Ovary (tissue), 9 donors: ENCODE data around the gene CCS. TPM values are rescaled to one million over a fixed set of nuclear protein-coding genes. Genes with fewer than 3 reads are reported as not detected.
"Not testable (repeated sequence)": the region's sequence is repeated elsewhere in the genome, so short reads cannot be mapped to it uniquely, and the experiment has no call there.

ENCODE experiments used
- DNase-seq, 5 donors: peaks; one replicate each; pipeline ENCODE4 v3.0.0-alpha.2; 2019 to 2020
- H3K27ac ChIP-seq, 2 donors: fragments of 200-600 bp; one replicate each; pipeline versions ENCODE4 v1.5.1 to v1.8.0; 2019 to 2022
- H3K27me3 ChIP-seq: fragments of 200-600 bp; one replicate; pipeline ENCODE4 v1.8.0; 2022
- H3K36me3 ChIP-seq: fragments of 200-600 bp; sonication (generic); one replicate; pipeline ENCODE4 v1.5.1; 2019
- H3K4me1 ChIP-seq: one replicate; pipeline ENCODE4 v1.8.1; 2013; ENCODE audit warnings: mild to moderate bottlenecking, moderate library complexity; ENCODE audit not compliant: insufficient read depth
- H3K4me3 ChIP-seq: fragments of 200-600 bp; sonication (generic); one replicate; pipeline ENCODE4 v1.5.1; 2017
- H3K9me3 ChIP-seq, 2 donors: fragments of 200-600 bp in 1 of 2; sonication (generic) in 1 of 2; one replicate each; pipeline versions ENCODE4 v1.5.1 to v1.8.1; 2013 to 2019; ENCODE audit warnings: mild to moderate bottlenecking in 1 of 2, moderate library complexity in 1 of 2
- EP300 ChIP-seq: sonication (generic); formaldehyde crosslinking; IDR thresholded peaks from one replicate; pipeline ENCODE4 v1.6.1; 2017; ENCODE audit warnings: antibody characterized with exemption
- POLR2A ChIP-seq: fragments of 450-650 bp; IDR thresholded peaks from one replicate; pipeline ENCODE4 v1.6.1; 2017; ENCODE audit warnings: antibody characterized with exemption, mild to moderate bottlenecking, moderate library complexity
- WGBS, 3 donors: extraction: QIAGEN DNeasy Blood & Tissue Kit in 1 of 3; methylation state at CpG; one replicate each; pipeline versions ENCODE4 v1.1.5 to v1.1.7; 2013 to 2017; 5-methylcytosine and 5-hydroxymethylcytosine counted together
- intact Hi-C, 4 donors: fragments of 100-400 bp; cut with DNase I; formaldehyde crosslinking; loops; one replicate each; pipeline versions ENCODE4 v1.11.0 to v1.15.1; 2022 to 2023
- polyA plus RNA-seq, 2 donors: library from polyadenylated mRNA; stranded (reverse); fragments of 200-250 nt in 1 of 2; fragments of 350-450 nt in 1 of 2; fragmentation: Illumina TruSeq in 1 of 2; extraction: RNeasy Lipid Tissue Mini Kit (QIAGEN cat#74804) in 1 of 2; gene quantifications; one replicate each; pipeline ENCODE4 v1.2.3, GENCODE V29; 2013 to 2014
- total RNA-seq, 7 donors: library from RNA; depleted of rRNA in 2 of 7; stranded (reverse); fragments of >200 nt in 2 of 7; fragmentation: NEBNext Ultra II Directional in 3 of 7; extraction: Animal tissue kit (Norgen Biotek cat#: 25700) in 3 of 7; gene quantifications; one replicate each; pipeline versions ENCODE4 v1.1.0 to v1.2.4, GENCODE V29; 2016 to 2023
- TF ChIP-seq, protein P1 (sequence below), 3 donors: fragments of 450-650 bp in 2 of 3; fragments of 200-600 bp in 1 of 3; IDR thresholded peaks; one replicate each; pipeline versions ENCODE4 v1.5.1 to v1.8.0; 2016 to 2022; ENCODE audit warnings: antibody characterized with exemption in 3 of 3, mild to moderate bottlenecking in 1 of 3
- donor health status: DM: no; HTN: no; CAD: no; lungs with moderate emphysema.
- donor health status: DM: no; HTN: no; CAD: no.
- donor health status: Bipolar disorder and iron deficiency.
- donor health status: DM: yes; HTN: yes; CAD: no.
- donor health status: DM: no; HTN: no; CAD: no.
- donor health status: DM: yes; HTN: yes; CAD: no.

Gene CCS
- total and polyA plus RNA-seq, 9 donors: 15.7 to 55.0 (median 49.1) TPM

DNA sequence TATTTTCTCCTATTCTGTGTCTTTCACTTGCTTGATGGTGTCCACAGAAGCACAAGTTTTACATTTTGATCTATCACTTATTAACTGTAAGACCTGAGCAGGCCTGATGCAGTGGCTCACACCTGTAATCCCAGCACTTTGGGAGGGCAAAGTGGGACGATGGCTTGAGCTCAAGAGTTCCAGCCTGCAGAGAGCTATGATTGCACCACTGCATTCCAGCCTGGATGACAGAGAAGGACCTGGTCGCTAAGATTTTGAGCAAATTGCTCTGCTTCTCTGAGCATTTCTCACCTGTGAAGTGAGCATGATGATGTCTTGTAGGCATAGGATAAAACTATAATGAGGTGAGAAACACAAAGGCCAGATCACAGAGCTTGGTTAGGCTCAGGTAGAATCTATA, 6.8 kb upstream of the CCS start:
- intact Hi-C loops: no loop called here
- Histone ChIP-seq H3K4me3 (no peak overlapping the region), H3K4me1 (no peaks in the 10 kb centered on the region), H3K27me3 (no peaks in the 10 kb centered on the region), H3K36me3 (no peaks in the 10 kb centered on the region), H3K27ac (no peak overlapping the region), H3K9me3 (no peaks in the 10 kb centered on the region)
- DNase-seq: no peak
- 51 to 60% (median 58%) methylated on average over 2 of the region's 2 CpGs for WGBS, 3 donors
- TF ChIP-seq POLR2A (no peak), EP300 (no peak)
- TF ChIP-seq, protein P1, sequence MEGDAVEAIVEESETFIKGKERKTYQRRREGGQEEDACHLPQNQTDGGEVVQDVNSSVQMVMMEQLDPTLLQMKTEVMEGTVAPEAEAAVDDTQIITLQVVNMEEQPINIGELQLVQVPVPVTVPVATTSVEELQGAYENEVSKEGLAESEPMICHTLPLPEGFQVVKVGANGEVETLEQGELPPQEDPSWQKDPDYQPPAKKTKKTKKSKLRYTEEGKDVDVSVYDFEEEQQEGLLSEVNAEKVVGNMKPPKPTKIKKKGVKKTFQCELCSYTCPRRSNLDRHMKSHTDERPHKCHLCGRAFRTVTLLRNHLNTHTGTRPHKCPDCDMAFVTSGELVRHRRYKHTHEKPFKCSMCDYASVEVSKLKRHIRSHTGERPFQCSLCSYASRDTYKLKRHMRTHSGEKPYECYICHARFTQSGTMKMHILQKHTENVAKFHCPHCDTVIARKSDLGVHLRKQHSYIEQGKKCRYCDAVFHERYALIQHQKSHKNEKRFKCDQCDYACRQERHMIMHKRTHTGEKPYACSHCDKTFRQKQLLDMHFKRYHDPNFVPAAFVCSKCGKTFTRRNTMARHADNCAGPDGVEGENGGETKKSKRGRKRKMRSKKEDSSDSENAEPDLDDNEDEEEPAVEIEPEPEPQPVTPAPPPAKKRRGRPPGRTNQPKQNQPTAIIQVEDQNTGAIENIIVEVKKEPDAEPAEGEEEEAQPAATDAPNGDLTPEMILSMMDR (IDR thresholded peaks at IDR 0.05): no peak

GRCh38 chr11:66589315-66589714, 3.7 kb upstream of the CCS start:
- DNase-seq, H3K27me3 ChIP-seq: not testable (repeated sequence)

GRCh38 chr11:66589996-66590675, 2.8 kb upstream of the CCS start:
- Histone ChIP-seq H3K9me3 (no peaks in the 10 kb centered on the region), H3K27me3 (no peaks in the 10 kb centered on the region), H3K4me1 (peaks cover 12% of the 10 kb centered on the region), H3K4me3 (no peak overlapping the region), H3K27ac (no peak overlapping the region), H3K36me3 (no peaks in the 10 kb centered on the region)
- no peak for DNase-seq
- WGBS, 3 donors: 94 to 96% (median 94%) methylated on average over 7 of the region's 7 CpGs
- intact Hi-C loops: loop anchor here in 1 of 4 donors (10.0 kb wide), 1 partner anchor 85 kb away; the partner anchor contains the start of gene RBM4B
- TF ChIP-seq, protein P1 (IDR thresholded peaks at IDR 0.05): no peak
- TF ChIP-seq EP300 (no peak), POLR2A (no peak)

More at GRCh38 chr11:66589315-66589714, 3.7 kb upstream of the CCS start:
- H3K36me3 ChIP-seq, H3K27ac ChIP-seq, intact Hi-C loops, H3K4me3 ChIP-seq, H3K9me3 ChIP-seq, H3K4me1 ChIP-seq: not testable (repeated sequence)
- WGBS, 3 donors: 71 to 78% (median 78%) methylated on average over 2 of the region's 2 CpGs

DNA sequence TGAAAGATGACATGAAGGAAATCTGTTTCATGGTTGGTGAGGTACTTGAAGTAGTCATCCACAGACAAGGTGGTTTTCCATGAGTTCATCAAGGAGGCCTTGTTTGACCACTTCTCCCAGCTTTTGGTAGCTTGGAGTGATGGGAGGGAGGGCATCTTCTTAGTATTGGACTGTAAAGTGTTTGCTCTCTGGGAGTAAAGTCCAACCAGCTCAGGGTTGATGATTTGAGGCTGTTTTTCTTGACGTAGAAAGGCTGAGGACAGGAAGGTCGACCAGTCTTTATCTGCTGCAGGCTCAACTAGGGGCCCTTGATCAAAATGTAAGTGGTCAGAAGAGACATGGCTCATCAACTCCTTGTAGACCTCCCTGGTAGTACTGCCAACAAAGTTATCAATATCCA, 1.8 kb upstream of the CCS start:
- Histone ChIP-seq H3K36me3 (no peaks in the 10 kb centered on the region), H3K27me3 (no peaks in the 10 kb centered on the region), H3K9me3 (no peaks in the 10 kb centered on the region), H3K4me1 (peaks cover 14% of the 10 kb centered on the region), H3K27ac (no peak overlapping the region), H3K4me3 (no peak overlapping the region)
- no peak for DNase-seq
- WGBS, 3 donors: 82 to 100% (median 85%) methylated on average over 2 of the region's 2 CpGs
- intact Hi-C loops: loop anchor here in 1 of 4 donors (10.0 kb wide), 1 partner anchor 84 kb away; the partner anchor contains the start of gene RBM4B
- TF ChIP-seq EP300: no peak
- TF ChIP-seq POLR2A: no peak
- TF ChIP-seq, protein P1 (IDR thresholded peaks at IDR 0.05): no peak

GRCh38 chr11:66593303-66593635, 284 bp downstream of the CCS start:
- Histone ChIP-seq H3K27ac (peak overlapping the region; percentile 45 to 82), H3K4me1 (peaks cover 14% of the 10 kb centered on the region), H3K36me3 (no peaks in the 10 kb centered on the region), H3K27me3 (no peaks in the 10 kb centered on the region), H3K9me3 (no peaks in the 10 kb centered on the region), H3K4me3 (peak overlapping the region; percentile 63)
- TF ChIP-seq EP300: no peak
- TF ChIP-seq, protein P1 (IDR thresholded peaks at IDR 0.05): no peak
- TF ChIP-seq POLR2A: no peak
- intact Hi-C loops: loop anchor here in 1 of 4 donors (10.0 kb wide), 1 partner anchor 82 kb away; the partner anchor contains the start of gene RBM4B
- peak in 2 of 5 donors; percentile 28 to 30 for DNase-seq
- 6 to 9% (median 6%) methylated on average over 12 of the region's 12 CpGs for WGBS, 3 donors
